Uterus (tissue), 4 donors: Measurements from ENCODE around the gene AFAP1L1. TPM values are rescaled to one million over a fixed set of nuclear protein-coding genes. Genes with fewer than 3 reads are reported as not detected.

Source experiments
- DNase-seq, 2 donors: peaks; one replicate each; pipeline ENCODE4 v3.0.0-alpha.2; 2019 to 2020
- H3K27ac ChIP-seq, 2 donors: fragments of 200-600 bp; sonication (generic); 1 replicate in 1 of 2; 2 replicates in 1 of 2; pipeline ENCODE4 v1.5.1; 2016 to 2018
- H3K27me3 ChIP-seq, 2 donors: fragments of 200-600 bp; sonication (generic); one replicate each; pipeline ENCODE4 v1.5.1; 2018 to 2019; ENCODE audit warnings: control low read depth in 1 of 2
- H3K36me3 ChIP-seq, 2 donors: fragments of 200-600 bp; sonication (generic); one replicate each; pipeline ENCODE4 v1.5.1; 2019; ENCODE audit warnings: control low read depth in 1 of 2
- H3K4me1 ChIP-seq, 2 donors: fragments of 200-600 bp; sonication (generic); one replicate each; pipeline ENCODE4 v1.5.1; 2018 to 2019; ENCODE audit warnings: control low read depth in 1 of 2
- H3K4me3 ChIP-seq, 2 donors: fragments of 200-600 bp; sonication (generic); 1 replicate in 1 of 2; 2 replicates in 1 of 2; pipeline ENCODE4 v1.5.1; 2018 to 2019; ENCODE audit warnings: mild to moderate bottlenecking in 1 of 2
- H3K9me3 ChIP-seq, 2 donors: fragments of 200-600 bp; sonication (generic); one replicate each; pipeline ENCODE4 v1.5.1; 2019; ENCODE audit warnings: control low read depth in 1 of 2
- POLR2A ChIP-seq, 2 donors: fragments of 450-650 bp; IDR thresholded peaks; one replicate each; pipeline ENCODE4 v1.6.1; 2016; ENCODE audit warnings: antibody characterized with exemption in 2 of 2, mild to moderate bottlenecking in 1 of 2, moderate library complexity in 1 of 2
- intact Hi-C: fragments of 100-400 bp; cut with DNase I; formaldehyde crosslinking; loops from one replicate; pipeline ENCODE4 v1.15.1; 2023; ENCODE audit warnings: low total_unique reads
- total RNA-seq, 4 donors: library from RNA; depleted of rRNA in 3 of 4; stranded (reverse); fragments of >200 nt in 3 of 4; gene quantifications; one replicate each; pipeline versions ENCODE4 v1.1.0 to v1.2.4, GENCODE V29; 2014 to 2023
- TF ChIP-seq, protein P1 (sequence below), 4 experiments: fragments of 200-600 bp in 2 of 4; fragments of 450-650 bp in 2 of 4; sonication (generic) in 2 of 4; IDR thresholded peaks; one replicate each; pipeline ENCODE4 v1.5.1; 2016 to 2019; ENCODE audit warnings: antibody characterized with exemption in 4 of 4, mild to moderate bottlenecking in 2 of 4, moderate library complexity in 1 of 4
- donor health status: DM: yes; HTN: yes; CAD: no.

Gene AFAP1L1
- total RNA-seq, 4 donors from 2014 or later: 5.3 to 26.9 (median 24.6) TPM

DNA sequence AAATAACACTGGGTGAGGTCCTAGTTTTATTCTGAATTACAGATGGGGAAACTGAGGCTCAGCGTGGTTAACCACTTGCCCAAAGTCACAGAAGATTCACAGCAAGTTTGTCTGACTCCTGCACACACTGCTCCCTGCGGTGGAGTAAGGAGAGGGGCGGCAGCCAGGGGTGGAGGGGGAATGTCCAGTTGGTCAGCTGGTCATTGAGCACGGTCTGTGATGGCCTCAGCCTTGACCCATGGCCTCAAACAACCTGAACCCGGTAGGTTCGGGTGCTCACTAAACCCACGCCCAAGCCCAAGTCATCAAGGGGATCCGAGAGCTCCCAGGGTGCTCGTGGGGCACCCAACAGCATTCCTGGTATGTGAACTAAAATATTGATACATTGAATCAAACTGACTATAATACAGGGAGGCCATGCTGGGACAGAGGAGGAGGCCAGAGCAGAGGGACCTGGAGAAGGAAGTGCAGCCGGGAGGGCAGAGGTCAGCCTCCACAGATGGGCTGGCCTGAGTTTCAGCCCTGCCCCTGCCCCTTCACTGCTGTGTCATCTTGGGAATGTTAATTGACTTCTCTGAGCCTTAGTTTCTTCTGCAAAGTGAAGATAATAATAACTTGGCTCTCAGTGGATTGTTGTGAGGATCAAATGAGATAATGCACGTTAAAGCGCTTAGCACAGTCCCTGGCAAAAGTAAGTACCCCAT lies 111.0 kb downstream of the AFAP1L1 start:
- peak overlapping the region; percentile 93 to 95 for H3K27ac ChIP-seq
- TF ChIP-seq, protein P1, sequence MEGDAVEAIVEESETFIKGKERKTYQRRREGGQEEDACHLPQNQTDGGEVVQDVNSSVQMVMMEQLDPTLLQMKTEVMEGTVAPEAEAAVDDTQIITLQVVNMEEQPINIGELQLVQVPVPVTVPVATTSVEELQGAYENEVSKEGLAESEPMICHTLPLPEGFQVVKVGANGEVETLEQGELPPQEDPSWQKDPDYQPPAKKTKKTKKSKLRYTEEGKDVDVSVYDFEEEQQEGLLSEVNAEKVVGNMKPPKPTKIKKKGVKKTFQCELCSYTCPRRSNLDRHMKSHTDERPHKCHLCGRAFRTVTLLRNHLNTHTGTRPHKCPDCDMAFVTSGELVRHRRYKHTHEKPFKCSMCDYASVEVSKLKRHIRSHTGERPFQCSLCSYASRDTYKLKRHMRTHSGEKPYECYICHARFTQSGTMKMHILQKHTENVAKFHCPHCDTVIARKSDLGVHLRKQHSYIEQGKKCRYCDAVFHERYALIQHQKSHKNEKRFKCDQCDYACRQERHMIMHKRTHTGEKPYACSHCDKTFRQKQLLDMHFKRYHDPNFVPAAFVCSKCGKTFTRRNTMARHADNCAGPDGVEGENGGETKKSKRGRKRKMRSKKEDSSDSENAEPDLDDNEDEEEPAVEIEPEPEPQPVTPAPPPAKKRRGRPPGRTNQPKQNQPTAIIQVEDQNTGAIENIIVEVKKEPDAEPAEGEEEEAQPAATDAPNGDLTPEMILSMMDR (IDR thresholded peaks at IDR 0.05): no peak
- no peak for TF ChIP-seq POLR2A (IDR thresholded peaks at IDR 0.05)
- peak; percentile 39 to 55 for DNase-seq
- H3K4me1 ChIP-seq: peaks cover 12 to 30% of the 10 kb centered on the region in 2 donors
- H3K4me3 ChIP-seq: peak overlapping the region in 1 of 2 donors; percentile 22
- no peaks in the 10 kb centered on the region for H3K9me3 ChIP-seq
- no peaks in the 10 kb centered on the region for H3K36me3 ChIP-seq
- no peaks in the 10 kb centered on the region for H3K27me3 ChIP-seq
- intact Hi-C loops: loop anchor here (5.0 kb wide), 2 partner anchors 35 to 50 kb away; no protein-coding TSS in a partner anchor

DNA sequence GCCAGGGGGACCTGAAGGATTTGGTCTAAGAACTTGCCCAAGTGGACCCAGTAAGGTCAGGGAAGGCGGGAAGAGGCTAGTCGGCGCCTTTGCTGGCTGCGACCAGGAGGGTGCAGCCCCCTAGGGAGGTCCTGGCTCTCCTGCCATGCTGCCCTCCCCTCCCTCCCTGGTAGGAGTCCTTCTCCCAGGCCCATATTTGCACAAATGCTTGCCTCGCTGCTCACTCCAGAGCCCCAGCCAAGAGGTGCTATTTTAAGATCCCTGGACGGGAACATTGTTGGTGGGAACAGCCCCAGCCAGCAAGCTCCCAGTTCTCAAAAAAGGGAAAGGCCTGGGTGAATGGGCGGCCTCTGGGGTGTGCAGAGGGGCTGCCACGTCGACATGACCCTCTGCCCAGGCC lies 111.7 kb downstream of the AFAP1L1 start:
- TF ChIP-seq, protein P1 (IDR thresholded peaks at IDR 0.05): no peak
- peak; percentile 31 to 36 for TF ChIP-seq POLR2A (IDR thresholded peaks at IDR 0.05)
- no peaks in the 10 kb centered on the region for H3K27me3 ChIP-seq
- no peaks in the 10 kb centered on the region for H3K36me3 ChIP-seq
- peaks cover 13 to 31% of the 10 kb centered on the region in 2 donors for H3K4me1 ChIP-seq
- H3K27ac ChIP-seq: peak overlapping the region; percentile 93 to 95
- H3K4me3 ChIP-seq: no peak overlapping the region
- peak; percentile 82 to 89 for DNase-seq
- H3K9me3 ChIP-seq: no peaks in the 10 kb centered on the region
- intact Hi-C loops: loop anchor here (5.0 kb wide), 2 partner anchors 34 to 49 kb away; no protein-coding TSS in a partner anchor

DNA sequence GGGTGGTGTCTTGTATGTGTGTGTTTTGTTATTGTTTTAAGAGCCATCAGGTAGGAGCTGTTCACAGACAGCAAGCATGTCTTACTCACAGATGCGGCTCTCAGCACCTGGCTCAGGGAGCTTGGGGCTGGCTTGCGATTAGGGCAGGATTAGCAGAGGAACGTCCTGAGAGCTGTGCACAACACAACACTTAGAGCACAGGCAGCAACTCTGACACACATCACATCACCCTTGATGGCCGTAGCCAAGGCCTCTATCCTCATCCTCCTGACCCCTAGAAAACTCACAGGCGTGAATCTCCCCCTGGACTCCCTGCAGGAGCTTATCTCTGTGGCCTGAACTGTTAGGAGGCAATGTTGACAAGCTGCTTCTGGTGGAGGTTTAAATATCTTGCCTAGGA lies 114.5 kb downstream of the AFAP1L1 start:
- H3K4me3 ChIP-seq: no peak overlapping the region
- no peak for TF ChIP-seq POLR2A (IDR thresholded peaks at IDR 0.05)
- TF ChIP-seq, protein P1 (IDR thresholded peaks at IDR 0.05): no peak

DNA sequence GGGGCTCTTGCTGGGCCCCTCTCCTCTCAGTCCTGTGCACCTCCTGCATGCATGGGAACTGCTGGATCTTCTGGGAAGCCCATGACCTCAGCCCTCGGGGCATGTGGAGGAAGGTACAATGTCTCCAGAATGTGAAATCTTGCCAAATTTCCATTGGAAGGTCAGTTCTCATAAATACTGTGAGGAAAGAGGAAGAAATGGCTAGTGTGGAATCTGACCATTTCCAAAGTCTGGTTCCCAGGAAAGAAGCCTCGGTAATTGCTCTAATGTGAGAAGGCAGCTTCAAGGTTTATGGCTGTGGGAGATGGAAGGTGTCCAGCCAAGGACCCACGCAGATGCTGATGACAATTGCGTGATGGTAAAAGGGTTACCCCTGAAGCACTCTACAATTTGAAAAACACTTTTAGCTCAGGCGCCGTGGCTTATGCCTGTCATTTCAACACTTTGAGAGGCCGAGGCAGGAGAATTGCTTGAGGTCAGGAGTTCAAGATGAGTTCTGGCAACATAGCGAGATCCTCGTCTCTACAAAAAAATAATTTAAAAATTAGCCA lies 115.5 kb downstream of the AFAP1L1 start:
- peaks cover 23 to 41% of the 10 kb centered on the region in 2 donors for H3K4me1 ChIP-seq

More for the DNA sequence above, 114.5 kb downstream of the AFAP1L1 start:
- Histone ChIP-seq H3K4me1 (peaks cover 27 to 42% of the 10 kb centered on the region in 2 donors), H3K36me3 (no peaks in the 10 kb centered on the region), H3K27ac (peak overlapping the region; percentile 93 to 95), H3K27me3 (no peaks in the 10 kb centered on the region), H3K9me3 (no peaks in the 10 kb centered on the region)
- DNase-seq: peak; percentile 42 to 47
- intact Hi-C loops: no loop called here

DNA sequence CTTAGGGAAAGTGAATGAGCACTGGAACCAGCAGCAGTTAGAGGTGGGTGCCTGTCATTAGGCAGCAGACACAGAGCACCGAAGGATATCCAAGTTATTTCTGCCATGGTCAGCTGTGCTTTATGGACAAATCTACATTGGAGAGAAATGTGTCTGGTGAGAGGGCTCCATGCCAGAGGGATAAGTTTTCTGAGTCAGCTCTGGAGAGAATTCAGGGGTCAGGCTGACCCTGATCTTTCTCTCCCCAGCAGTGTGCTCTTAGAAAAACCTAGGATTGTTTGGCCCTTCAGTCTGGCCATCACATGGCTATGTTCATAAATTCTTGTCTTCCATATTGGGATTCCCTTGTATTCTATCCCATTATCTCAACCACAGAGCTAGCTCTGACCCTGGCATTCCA lies 116.3 kb downstream of the AFAP1L1 start:
- intact Hi-C loops: no loop called here
- H3K27me3 ChIP-seq: no peaks in the 10 kb centered on the region
- TF ChIP-seq POLR2A (IDR thresholded peaks at IDR 0.05): peak in 1 of 2 donors; percentile 16
- TF ChIP-seq, protein P1 (IDR thresholded peaks at IDR 0.05): no peak
- H3K27ac ChIP-seq: peak overlapping the region; percentile 93 to 95
- peaks cover 23 to 33% of the 10 kb centered on the region in 2 donors for H3K4me1 ChIP-seq
- no peaks in the 10 kb centered on the region for H3K36me3 ChIP-seq
- DNase-seq: peak; percentile 80 to 93
- no peak overlapping the region for H3K4me3 ChIP-seq
- no peaks in the 10 kb centered on the region for H3K9me3 ChIP-seq

More for the DNA sequence above, 115.5 kb downstream of the AFAP1L1 start:
- H3K36me3 ChIP-seq: no peaks in the 10 kb centered on the region
- no peak overlapping the region for H3K4me3 ChIP-seq
- intact Hi-C loops: no loop called here
- H3K9me3 ChIP-seq: no peaks in the 10 kb centered on the region
- no peak for TF ChIP-seq POLR2A (IDR thresholded peaks at IDR 0.05)
- no peaks in the 10 kb centered on the region for H3K27me3 ChIP-seq
- peak; percentile 65 for DNase-seq
- H3K27ac ChIP-seq: peak overlapping the region; percentile 93 to 95
